GM15510 (cell line): ENCODE data around the gene SF3B6.

ENCODE experiments used
- POLR2A ChIP-seq: IDR thresholded peaks from 3 replicates; pipeline ENCODE4 v1.6.1; 2011; ENCODE audit warnings: borderline replicate concordance; ENCODE audit not compliant: insufficient read length; ENCODE audit errors: extremely low read depth

SF3B6 gene

GRCh38 chr2:24104906-24105305 lies 28.8 kb upstream of the SF3B6 start:
- no peak for TF ChIP-seq POLR2A

- TF ChIP-seq POLR2A, result no peak
Observed at GRCh38 chr2:24104110-24104650, 28.1 kb upstream of the SF3B6 start.

DNA sequence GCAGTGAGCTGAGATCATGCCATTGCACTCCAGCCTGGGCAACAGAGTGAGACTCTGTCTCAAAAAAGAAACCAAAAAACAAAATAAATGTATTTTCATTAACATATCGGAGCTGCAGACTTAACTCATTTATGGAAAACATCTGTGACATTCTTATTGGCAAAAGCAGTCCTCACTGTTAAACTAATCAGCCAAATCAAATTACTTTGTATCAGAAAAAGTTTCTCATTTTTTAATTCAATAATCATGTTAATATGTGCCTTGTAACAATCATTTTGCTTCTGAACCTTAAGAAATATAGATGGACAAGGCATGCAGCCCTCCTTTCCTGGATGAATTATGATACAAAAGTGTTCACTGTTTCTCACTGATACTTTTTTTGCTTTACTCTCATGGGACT lies 26.6 kb upstream of the SF3B6 start:
- TF ChIP-seq POLR2A, result no peak

DNA sequence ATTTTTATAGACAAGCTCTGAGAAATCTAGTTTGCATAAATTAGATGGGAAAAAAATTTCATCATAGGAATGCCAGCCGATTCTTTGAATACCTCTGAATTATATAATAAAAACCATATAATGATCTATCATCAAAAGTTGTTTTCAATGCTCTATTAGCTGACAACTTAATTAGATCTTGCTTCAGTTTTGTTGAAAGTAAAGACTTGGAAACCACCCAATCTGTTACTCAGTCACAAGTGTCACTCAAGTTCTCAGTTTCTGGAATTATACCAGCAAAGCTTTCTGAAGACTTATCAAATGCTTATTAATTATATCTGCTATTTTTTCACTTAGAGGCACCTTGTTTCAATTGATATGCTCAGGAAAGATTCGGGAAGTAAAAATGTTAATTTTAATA lies 25.9 kb upstream of the SF3B6 start:
- no peak for TF ChIP-seq POLR2A

GRCh38 chr2:24088821-24089359 lies 12.8 kb upstream of the SF3B6 start:
- no peak for TF ChIP-seq POLR2A

GRCh38 chr2:24087032-24087431 lies 10.9 kb upstream of the SF3B6 start:
- no peak for TF ChIP-seq POLR2A

DNA sequence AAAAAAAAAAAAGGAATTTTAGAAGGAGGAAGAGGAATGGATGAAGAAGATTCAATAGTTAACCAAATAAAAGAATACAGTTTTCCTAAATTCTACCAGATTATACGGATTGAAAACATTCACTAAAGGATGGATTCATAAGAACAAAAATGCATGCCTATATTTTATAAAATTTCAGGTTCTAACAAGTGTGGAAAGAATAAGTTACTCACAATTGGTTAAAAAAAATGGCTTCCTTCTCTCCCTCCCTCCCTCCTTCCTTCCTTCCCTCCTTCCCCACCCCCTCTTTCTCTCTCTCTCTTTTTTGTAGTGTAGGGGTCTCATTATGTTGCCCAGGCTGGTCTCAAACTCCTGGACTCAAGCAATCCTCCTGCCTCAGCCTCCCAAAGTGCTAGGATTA lies 10.1 kb upstream of the SF3B6 start:
- no peak for TF ChIP-seq POLR2A

- TF ChIP-seq POLR2A, result no peak
Observed at GRCh38 chr2:24085200-24085489, 9.0 kb upstream of the SF3B6 start.

DNA sequence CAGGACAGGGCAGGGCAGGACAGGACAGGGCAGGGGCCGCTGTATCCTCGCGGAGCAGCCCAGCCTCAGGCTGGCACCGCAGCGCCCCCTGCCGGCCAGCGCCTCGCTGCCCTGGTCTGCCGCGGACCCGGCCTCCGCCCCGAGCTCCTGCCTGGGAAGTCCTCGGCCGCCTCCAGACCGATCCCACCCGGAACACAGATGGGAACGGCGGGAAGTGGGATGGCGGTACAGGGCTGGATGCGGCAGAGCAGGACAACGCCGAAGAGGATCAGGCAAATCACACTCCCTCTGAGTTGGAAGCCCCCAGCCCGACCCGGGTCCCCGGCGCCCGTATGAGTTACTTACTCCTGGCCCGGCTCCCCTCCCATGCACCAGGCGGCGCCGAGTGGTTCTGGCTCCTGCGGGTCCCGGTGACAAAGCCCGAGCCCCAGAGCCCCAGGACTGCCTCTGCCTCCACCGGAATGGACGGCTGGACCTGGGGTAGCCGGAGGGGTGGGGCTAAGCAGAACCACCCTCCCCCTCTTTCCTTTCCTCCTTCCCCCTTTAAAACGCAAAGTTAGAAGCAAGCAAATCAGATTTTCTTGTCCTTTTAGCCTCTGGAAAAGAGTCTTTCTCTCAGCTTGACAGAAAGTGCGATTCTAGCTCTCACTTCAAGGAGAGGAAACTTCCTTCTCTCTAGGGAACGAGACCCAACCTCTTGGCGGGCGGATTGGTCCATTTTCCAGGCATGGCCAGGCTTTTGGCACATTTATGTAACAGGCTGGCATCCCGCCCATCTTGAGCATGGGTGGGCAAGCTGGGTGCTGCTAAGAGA lies 8.5 kb upstream of the SF3B6 start, which contains the start of gene TP53I3:
Gene TP53I3, minus strand, starts transcription at position 449 of the 814 bp plus-strand sequence. CDS start 508 bp downstream, outside the sequence.
- peak; percentile 60 for TF ChIP-seq POLR2A

GRCh38 chr2:24083567-24084385 lies 7.7 kb upstream of the SF3B6 start:
- peak; percentile 67 for TF ChIP-seq POLR2A

- TF ChIP-seq POLR2A, result no peak
Observed at GRCh38 chr2:24082787-24083566, 6.9 kb upstream of the SF3B6 start.

GRCh38 chr2:24080701-24081100 lies 4.6 kb upstream of the SF3B6 start:
- TF ChIP-seq POLR2A, result no peak

- no peak for TF ChIP-seq POLR2A
Observed at GRCh38 chr2:24077879-24078278, 1.8 kb upstream of the SF3B6 start.

GRCh38 chr2:24077535-24077877 lies 1.4 kb upstream of the SF3B6 start:
- no peak for TF ChIP-seq POLR2A
